Activated T-cell treated with anti-CD3 and anti-CD28 coated beads, Interleukin-2, amount 50 U/mL, for 48 hours (primary cell): ENCODE results near the gene BRF1.

Source experiments
- DNase-seq, 2 experiments: peaks; one replicate each; pipeline ENCODE4 v3.0.0-alpha.2; 2020

Gene BRF1

DNA sequence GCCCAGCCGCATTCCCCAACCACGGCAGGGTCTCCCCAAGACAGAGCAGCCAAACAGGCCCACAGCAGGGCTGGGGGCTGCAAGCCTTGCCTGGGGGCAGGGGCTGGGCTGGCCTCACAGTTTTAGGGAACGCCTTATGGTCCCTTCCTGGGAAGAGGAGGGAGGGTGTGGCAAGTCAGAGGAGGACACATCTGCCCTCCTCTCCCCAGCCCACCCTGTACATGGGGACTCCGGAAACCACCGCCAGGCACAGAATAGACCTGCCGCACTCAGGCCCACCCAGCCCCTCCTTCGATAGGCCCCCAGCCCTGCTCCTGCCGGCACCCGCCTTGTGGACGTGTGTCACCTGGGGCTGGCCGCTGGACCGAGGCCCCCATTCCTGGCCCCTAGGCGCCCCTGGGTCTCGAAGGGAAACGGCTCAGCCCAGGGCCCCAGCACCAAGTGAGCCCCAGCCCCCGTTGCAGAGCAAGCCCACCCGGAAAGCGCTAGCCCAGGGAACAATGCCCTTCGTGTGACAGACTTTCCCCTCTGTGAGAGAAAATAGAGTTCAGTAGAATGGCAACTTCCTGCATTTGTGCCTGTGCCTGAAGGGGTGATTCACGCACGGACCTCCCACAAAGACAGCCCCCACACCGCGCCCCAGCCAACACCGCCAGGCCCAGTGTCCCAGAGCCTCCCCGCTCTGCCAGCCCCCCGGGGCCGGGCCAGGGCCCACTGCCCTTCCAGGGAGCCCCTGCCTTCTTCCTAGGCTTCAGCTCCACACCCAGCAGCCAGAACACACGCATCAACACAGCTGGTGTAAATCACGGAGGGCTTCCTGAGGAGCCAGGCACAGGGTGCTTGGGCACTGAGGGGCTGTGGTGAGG is 107.7 kb downstream of the BRF1 start:
- DNase-seq: no peak

DNA sequence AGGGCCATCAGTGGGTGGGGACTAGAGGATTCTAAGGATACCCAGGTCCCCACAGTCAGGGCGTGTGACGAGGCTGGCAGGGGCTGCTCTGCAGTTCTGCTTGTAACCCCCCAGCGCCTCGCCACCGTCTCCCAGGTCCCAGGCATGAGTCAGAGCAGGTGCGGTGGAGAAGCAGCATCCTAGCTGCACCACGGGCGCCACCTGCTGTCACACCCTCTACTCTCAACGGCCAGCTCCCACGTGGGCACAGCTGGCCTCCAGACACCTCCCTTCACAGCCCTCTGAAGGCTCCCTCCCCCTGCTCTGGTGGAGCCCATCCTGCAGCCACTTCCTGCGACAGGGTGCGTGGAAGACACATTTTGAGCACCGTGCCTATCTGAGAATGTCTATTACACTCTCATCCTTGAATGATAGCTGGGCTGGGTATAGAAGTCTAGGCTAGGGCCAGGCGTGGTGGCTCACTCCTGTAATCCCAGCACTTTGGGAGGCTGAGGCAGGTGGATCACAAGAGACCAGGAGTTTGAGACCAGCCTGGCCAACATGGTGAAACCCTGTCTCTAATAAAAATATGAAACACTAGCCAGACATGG is 112.8 kb downstream of the BRF1 start:
- DNase-seq: no peak

DNA sequence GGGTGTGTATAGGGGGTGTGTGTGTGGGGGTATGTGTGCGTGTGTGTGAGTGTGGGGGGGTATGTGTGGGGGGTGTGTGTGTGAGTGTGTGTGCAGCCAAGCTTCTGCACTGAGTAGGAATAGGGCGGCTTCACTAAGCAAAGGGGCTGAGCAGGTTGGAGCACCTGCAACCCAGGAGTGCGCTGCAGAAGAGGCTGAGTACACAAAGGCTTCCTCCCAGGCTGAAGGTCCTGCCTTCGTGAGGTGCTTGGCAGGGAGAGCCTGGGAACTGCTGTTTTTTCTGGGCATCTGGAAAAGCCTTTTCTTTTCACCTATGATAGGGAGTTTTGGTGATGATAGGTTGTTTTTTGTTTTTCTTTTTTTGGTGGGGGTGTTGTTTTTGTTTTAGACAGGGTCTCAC is 113.7 kb downstream of the BRF1 start:
- no peak for DNase-seq

DNA sequence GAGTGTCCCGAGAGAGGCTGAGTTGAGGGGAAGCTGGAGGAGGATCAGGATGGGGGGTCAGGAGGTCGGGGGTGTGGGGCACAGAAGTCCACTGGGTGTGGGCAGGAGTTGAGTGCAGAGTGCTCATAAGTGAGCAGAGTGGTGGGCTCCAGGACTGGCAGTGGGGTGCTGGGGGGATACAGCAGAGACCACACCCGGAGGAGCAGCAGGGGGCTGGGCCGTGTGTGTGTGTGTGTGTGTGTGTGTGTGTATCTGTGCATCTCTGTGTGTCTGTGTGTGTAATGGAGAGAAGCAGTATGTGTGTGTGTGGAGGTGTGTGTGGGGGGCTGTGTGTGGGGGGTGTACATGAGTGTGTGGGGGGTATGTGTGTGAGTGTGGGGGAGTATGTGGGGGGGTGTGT is 114.8 kb downstream of the BRF1 start:
- no peak for DNase-seq

DNA sequence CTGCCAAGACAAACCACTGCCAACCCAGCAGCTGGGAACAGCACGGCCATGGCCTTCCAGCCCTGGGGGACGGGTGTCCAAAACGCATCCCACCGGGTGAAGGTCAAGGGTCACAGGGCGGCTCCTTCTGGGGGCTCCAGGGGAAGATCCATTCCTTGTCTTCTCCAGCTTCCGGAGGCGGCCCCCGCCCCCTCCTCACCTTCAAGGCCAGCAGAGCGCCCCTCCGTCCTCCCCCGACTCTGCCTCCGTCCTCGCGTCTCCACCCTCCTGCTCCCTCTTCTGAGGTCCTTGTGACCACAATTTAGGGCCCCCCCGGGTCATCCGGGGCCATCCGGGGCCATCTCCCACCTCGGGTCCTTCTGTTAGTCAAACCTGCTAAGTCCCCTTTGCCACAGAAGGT is 115.8 kb downstream of the BRF1 start:
- DNase-seq: no peak

DNA sequence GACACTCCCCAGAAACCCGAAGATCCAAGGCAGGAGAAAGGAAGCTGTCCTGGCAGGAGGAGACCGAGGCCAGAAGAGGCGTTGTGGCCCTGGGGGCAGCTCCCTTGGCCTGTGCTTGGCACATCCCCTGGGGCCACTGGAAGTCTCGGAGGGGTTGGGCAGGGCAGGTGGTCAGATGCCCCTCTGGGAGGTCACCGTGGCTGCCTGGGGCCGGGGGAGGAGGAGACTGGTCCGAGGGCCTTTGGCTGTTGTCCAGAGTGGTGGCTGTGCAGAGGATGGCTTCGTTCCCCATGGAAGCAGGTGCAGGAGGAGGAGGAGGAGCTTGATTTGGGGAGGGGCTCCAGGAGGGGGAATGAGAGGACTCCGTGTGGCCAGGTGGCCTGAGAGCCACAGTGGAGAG is 116.3 kb downstream of the BRF1 start:
- DNase-seq: no peak

DNA sequence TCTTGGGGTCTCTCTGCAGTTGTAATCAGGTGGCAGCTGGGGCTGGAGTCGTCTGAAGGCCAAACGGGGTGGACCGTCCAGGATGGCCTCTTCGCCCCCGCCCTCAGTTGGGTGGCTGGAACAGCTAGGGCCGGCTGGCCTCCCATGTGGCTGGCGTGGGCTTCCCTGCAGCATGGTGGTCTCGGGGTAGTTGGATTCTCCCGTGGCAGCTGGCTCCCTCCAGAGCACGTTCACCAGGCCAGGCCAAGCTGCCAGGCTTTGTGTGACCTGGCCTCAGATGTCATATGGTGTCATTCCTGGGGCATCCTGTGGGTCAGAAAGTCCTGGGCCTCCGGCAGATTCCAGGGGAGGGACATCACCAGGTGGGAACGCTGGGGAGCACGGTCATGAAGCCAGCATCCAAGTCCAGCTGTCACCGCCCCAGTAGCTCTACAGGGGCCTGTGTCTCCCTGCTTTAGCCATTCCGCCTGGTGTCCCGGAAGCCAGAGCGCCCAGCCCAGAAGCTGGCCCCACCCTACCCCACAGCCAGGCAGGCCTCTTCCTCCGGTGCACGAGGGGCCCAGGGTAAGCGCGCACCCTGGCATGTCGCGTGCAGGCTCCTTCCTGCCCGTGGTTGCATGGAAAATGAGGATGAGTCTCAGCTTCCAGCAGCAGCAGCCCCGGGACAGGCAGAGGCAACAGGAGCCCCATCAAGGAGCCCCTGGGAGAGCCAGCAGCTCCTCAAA is 118.3 kb downstream of the BRF1 start:
- DNase-seq: no peak

DNA sequence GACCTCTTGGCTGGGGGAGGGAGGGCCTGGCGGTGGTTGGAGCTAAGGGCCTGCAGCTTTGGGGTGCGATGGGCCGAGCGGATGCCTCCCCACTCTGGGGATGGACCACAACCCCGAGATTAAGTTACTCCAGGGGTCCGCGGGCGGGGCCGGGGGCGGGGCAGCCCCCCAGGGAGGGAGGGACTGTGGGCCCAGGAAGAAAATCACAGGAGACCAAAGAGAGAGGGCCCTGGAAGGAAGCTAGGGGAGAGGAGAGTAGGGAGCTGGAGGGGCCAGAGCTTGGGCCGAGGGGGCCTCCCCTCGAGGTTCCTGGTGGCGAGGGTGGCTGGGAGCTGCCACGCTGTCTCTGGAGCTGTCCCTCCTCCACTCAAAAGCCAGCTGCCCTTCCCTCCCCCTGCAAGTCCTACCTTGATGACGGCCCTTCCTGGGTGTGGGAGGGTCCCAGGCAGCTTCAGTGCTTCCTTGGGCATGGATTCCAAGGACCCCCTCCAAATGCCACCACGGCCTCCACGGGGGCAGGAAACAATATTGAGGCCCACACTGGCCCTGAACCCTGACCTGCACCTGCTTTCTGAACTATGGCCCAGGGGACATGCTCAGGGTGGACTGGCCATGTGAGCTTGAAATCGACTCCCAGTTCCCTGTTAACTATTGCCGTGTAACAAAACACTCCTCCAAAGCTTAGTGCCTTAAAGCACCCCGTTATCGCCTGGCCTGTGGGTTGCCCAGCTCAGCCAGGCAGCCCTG is 119.1 kb downstream of the BRF1 start:
- DNase-seq: no peak

DNA sequence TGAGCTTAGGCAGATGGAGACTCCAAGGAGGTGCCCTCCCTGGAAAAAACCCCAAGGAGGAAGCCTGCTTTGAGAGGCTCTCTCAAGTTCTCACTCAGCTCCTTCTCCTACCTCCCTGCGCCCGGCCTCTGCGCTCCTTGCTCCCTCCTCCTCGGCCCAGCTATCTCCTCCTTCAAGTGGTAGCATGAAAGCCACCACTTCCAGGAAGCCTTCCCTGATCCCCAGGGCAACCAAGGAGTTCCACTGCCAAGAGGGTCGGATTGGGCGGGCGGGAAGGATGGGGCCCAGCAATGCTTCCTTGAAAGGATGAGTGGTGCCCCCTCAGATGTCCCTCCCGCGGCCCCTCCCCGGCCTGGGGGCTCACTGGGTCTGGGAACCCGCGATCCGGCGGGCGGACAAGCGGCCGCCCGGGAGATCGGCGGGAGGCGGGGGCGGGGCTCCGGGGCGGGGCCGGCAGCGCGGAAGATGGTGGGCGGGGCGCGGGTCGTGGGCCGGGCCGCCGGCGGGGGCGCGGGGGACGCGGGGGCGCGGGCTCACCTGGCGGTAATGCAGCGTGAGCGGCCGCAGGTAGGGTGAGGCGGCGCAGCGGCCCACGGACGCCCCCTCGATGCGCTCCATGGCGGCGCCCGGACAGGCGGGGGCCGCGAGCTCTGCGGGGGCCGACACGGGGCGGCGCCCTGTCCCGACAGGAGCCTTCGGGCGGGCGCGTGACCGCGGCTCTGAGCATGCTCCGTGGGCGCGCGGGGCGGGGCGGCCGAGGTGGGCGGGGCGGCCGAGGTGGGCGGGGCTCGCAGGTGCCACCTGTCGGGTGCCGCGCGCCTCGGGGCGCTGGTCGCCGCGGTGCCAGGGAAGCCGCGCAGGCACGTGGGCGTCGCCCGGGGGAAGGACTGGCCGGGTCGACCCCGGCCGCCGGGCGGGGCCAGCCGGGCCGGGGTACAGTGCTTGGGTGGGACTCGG is 119.9 kb downstream of the BRF1 start, which contains the start of gene NUDT14:
Gene NUDT14, minus strand, starts transcription at position 721 of the 957 bp plus-strand sequence. Its CDS starts 103 bp downstream, at position 618.
- DNase-seq: peak; percentile 88 to 92

DNA sequence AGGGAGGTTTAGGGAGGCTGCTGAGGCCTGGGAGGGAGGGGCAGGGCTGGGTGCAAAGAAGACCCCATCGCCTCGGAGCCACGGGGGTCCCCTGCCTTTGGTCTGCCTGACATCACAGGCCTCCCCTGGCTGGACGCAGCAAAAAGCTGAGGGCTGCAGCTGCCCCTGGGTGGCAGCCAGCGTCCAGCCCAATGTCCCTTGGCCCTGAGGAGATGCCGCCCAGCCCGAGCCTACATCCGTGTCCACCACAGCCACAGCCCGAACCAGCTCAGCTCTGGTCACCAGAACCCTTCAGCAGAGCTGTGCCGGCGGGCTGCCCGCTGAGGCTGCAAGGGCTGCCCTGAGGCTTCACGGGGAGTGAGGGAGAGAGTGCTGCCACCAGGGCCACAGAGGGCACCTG is 121.6 kb downstream of the BRF1 start:
- DNase-seq: no peak

DNA sequence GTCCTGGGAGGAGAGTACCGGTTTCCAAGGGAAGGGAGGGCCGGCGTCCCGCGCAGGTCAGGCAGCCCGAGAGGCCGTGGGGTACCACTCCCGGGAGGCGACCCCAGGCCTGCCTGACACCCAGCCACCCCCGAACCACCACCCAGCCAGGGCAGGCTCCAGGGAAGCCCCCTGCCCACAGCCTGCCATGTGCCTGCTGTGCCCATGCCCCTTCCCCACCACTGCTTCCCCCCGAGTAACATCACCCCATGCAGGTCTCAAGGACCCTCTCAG is 122.0 kb downstream of the BRF1 start:
- no peak for DNase-seq

DNA sequence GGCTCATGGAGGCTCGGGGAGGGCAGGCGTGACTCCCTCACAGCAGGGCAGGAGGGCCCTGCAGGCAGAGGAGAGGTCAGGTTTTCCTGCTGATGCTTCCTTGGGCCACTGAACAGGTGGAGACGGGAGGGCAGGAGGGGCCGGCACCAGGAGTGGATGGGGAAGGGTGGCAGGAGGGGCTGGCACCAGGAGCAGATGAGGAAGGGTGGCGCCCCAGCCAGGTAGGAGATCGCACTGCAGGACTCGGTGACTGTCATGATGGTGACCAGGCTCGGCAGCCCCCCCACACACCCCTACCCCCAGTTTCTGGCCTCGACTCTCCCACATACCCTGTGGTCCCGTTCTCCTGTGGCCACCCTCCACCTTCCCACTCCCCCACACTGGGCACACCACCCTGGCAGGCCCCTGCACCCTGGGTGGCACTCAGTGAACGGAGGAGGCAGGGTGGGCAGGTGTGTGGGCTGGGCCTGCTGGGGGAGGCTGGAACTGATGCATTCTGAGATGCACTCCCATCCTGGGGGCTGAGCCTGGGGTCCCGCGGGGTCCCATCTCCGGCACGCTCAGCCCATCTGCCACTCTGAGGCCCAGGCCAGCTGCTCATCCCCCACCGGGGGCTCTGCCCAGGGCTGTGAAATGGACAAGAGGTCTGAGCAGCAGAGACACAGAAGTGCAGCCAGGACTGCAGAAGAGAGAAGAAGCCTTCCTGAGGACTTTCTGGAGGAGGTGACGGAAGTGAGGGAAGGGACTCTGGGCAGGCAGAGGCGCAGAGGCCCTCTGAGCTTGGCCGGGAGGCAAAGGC is 122.5 kb downstream of the BRF1 start:
- no peak for DNase-seq

DNA sequence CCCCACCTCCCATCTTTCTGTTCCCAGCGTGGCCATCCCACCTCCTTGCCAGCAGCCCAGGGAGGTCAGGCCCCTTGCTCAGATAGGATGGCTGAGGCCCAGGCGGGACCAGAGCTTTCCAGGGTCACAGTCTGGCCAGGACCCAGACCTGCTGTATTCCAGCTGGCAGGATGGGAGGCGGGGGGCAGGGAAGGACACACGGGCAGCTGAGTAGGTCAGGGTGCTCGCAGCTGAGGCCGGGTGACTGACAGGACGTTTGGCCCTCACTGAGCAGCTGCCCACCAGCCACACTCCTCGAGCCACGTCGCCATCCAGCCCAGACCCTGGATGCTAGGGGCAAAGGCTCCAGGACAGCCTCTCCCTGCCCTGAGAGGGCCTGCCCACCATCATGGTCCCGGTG is 123.7 kb downstream of the BRF1 start:
- DNase-seq: no peak

DNA sequence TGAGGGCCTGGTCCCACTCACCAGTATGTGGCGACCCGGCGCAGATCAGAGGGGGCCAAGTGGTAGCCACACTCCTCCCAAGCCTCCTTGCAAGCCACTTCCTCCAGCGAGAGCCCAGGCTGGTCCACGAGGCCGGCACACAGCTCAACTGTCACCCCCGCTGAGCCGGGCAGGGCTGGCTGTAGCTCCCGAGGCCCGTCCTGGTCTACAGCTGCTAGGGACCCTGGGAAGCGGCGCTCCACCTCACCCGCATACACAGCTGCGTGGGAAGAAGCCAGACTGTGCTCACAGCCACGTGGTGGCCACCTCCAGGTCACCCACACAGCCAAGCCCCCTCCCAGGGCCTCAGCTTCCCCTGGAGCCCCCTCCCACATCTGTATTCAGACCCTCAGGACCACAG is 124.3 kb downstream of the BRF1 start:
- no peak for DNase-seq

DNA sequence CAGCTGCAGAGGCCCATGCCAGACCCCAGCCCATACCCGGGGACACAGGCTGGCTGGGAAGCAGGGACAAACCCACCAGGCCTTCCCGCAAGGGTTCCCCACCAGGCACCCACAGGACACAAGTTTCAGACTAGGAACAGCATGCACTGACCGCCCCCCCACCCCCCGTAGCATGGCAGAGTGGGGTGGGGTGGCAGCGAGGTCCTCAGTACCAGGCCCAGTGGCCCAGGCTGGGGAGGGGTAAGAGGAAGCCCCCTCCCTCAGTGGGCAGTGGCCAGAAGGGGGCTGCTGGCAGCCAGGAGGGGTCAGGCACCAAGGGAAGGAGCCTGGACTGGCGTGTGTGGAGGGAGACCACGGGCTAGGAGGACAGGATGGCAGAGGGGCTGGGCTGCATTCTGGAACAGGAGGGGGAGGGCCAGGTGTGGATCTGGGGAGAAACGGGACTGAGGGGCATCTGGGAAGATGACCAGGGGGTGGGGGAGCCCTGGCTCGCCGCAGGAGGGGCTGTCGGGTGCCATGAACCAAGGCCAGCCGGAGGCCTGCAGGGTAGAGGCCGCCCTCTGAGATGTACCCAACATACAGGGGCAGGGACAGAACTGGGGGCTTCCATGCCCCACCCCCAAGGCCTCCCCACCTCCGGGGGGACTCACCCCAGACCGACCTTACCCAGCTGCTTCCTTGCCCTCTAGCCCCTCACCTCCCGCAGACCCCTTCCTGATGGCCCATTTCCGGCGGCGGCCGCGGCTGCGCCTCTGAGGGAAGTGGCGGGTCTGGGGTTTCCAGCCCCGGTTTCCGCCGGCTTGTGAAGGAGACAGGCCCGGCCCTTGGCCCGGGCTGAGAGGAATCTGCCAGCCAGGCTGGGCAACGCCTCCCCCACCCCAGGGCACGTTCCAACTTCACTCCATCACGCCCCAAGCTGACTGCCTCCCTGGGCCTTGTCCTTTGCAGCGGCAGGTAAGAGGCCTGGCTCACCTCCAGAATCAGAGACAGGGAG is 126.6 kb downstream of the BRF1 start:
- peak; percentile 52 to 56 for DNase-seq

DNA sequence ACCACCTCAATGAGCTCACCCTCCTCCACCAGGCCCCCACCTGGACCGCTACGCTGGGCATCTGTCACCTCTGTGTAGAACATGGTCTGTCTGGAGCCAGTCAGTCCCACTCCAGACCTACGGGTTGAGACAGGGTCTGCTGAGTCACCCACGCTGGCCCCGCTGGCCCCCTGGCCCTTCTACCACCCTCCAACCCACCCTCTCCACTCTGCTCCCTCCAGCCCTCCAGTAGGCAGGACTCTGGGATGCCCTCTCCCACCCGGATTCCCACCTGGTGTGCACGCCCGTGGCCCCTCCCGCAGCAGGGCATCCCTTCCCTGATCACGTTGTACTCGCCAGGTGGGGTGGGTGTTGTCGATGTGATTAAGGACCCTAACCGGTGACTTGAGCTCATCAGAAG is 127.7 kb downstream of the BRF1 start:
- DNase-seq: no peak

DNA sequence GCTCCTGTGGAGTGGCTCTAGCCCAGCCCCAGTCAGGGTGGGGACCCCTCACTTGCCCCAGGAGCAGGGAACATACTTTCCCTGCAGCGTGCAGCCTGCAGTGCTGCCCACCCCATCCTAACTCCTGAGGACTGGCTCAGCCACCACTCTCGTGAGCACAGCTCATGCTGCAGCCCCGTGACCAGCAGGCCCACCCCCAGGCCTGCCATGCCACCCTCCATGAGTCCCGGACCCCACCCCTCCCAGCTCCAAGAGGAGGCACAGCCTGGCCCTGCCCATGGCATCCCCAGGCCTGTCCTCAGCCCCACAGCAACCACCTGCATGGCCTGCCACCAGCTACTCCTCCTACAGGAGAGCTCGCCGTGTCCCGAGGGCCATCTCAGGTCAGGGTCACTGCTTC is 128.3 kb downstream of the BRF1 start:
- DNase-seq: no peak

DNA sequence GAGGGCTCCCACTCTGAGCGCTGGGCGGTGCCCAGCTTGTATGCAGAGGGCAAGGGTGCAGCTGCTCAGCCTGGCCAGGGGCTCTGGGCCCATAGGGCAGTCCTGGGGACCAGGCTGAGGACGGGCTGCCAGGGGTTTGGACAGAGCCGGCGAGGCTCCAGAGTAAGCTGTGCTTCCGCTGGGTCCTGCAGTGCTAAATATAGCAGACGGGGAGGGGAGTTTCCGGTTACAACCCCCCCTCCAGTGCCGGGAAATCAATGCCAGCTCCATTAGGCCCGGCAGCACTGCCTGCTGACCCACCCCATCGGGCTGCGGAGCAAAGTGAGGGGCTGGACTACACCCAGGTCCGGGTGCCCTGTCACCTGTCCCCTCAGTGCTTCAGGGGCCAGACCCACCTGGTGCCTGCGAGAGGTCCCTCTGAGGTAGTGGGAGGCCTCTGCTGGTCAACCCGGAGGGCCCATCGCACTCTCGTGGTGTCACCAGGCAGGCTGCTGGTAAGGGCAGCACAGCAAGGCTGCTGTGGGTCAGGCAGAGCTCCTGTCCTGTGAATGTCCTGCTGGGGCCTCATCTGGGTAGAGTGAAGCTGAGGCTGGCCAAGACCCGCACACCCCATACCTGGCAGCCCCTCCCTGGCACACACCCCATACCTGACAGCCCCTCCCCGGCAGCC is 129.7 kb downstream of the BRF1 start:
- DNase-seq: no peak
